Stimulated activated CD4-positive, alpha-beta T cell treated with anti-CD3 and anti-CD28 coated beads, Interleukin-2, amount 100 ng/mL, for 24 hours (primary cell): ENCODE data around the gene PSMD1.
"Not testable (repeated sequence)": the region's sequence is repeated elsewhere in the genome, so short reads cannot be mapped to it uniquely, and the experiment has no call there.

ENCODE experiments used
- DNase-seq, 2 donors: peaks; one replicate each; pipeline ENCODE4 v3.0.0-alpha.2; 2020

PSMD1 gene

GRCh38 chr2:231058761-231059550 lies 2.3 kb downstream of the PSMD1 start:
- no peak for DNase-seq

GRCh38 chr2:231059756-231060155 lies 3.1 kb downstream of the PSMD1 start:
- DNase-seq = no peak

GRCh38 chr2:231062776-231063175 lies 6.1 kb downstream of the PSMD1 start:
- DNase-seq = no peak

- no peak for DNase-seq
Observed at GRCh38 chr2:231063347-231063746, 6.7 kb downstream of the PSMD1 start.

- no peak for DNase-seq
Observed at GRCh38 chr2:231065966-231066365, 9.3 kb downstream of the PSMD1 start.

GRCh38 chr2:231067531-231067930 lies 10.9 kb downstream of the PSMD1 start:
- not testable (repeated sequence) for DNase-seq

GRCh38 chr2:231068525-231069222 lies 12.0 kb downstream of the PSMD1 start:
- DNase-seq = no peak

GRCh38 chr2:231069379-231070054 lies 12.8 kb downstream of the PSMD1 start:
- DNase-seq = no peak

- no peak for DNase-seq
Observed at GRCh38 chr2:231084565-231084964, 27.9 kb downstream of the PSMD1 start.

- DNase-seq = no peak
Observed at GRCh38 chr2:231088754-231089153, 32.1 kb downstream of the PSMD1 start.

- no peak for DNase-seq
Observed at GRCh38 chr2:231093933-231094332, 37.3 kb downstream of the PSMD1 start.

- DNase-seq = no peak
Observed at GRCh38 chr2:231094736-231095346, 38.2 kb downstream of the PSMD1 start.

- DNase-seq = peak in 1 of 2 donors; percentile 20
Observed at GRCh38 chr2:231099918-231100317, 43.3 kb downstream of the PSMD1 start.

- DNase-seq = not testable (repeated sequence)
Observed at GRCh38 chr2:231100321-231100720, 43.7 kb downstream of the PSMD1 start.

- no peak for DNase-seq
Observed at GRCh38 chr2:231100990-231101389, 44.3 kb downstream of the PSMD1 start.

- DNase-seq = no peak
Observed at GRCh38 chr2:231102772-231103171, 46.1 kb downstream of the PSMD1 start.

GRCh38 chr2:231104115-231104713 lies 47.5 kb downstream of the PSMD1 start:
- DNase-seq = peak; percentile 53 to 63

GRCh38 chr2:231110551-231110950 lies 53.9 kb downstream of the PSMD1 start:
- DNase-seq = no peak

GRCh38 chr2:231111987-231112386 lies 55.3 kb downstream of the PSMD1 start:
- DNase-seq = no peak

GRCh38 chr2:231113489-231113888 lies 56.8 kb downstream of the PSMD1 start:
- DNase-seq = no peak

GRCh38 chr2:231115651-231116050 lies 59.0 kb downstream of the PSMD1 start:
- DNase-seq = no peak

GRCh38 chr2:231117148-231117547 lies 60.5 kb downstream of the PSMD1 start:
- no peak for DNase-seq
